GM19240 (cell line): ENCODE data around the gene INPP4B.
"Not testable (repeated sequence)": the region's sequence is repeated elsewhere in the genome, so short reads cannot be mapped to it uniquely, and the experiment has no call there.

Source experiments
- DNase-seq: peaks from one replicate; pipeline ENCODE4 v3.0.0; 2011; ENCODE audit warnings: low spot score; ENCODE audit not compliant: insufficient read length

INPP4B gene

DNA sequence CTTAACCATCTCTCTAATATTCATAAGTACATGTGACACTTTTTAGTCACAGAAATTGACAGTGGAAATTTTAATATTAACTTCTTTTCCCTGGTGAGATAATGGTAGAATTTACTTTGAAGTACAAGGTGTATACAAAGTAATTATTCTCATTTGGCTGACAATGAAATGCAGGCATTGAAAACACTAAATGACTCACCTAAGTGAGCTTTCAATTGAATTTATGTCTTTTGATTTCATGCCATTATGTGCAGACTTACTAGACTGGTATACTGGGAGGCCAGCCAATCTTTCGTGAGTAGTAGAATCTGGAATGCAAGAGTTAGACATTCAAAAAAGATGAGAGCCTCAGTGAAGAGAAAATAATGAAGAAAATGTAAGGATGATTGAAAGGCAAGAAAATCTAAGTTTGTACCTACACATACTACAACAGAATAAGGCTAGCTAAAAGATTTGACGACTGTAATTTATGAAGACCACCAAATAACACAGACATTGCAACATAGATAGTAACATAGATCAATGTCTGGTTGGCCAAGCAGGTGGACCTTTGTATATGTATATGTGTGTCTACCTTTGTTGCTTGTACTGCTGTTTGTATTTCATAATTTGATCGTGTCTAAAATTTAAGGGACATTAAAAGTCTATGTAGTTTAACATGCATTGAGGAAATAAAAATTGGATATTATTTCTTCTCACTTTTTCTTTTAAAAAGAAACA is 750.1 kb downstream of the INPP4B start:
- no peak for DNase-seq

DNA sequence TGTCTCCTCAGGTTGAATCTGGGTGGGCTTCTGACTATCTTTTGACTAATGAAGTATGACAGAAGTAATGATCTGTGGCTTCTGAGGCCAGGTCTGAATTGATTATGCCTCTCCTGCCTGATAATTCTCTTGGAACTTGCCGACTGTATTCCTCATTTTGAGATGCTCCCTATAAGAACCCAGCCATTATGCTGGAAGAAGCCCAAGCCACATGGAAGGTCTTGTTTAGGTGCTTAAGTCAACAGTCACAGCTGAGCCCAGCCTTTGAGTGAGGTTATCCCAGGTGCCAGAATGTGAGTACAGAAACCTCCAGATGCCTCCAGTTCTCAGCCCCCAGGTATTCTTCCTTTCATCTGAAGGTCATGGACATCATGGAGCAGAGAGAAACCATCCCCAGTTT is 753.2 kb downstream of the INPP4B start:
- no peak for DNase-seq

DNA sequence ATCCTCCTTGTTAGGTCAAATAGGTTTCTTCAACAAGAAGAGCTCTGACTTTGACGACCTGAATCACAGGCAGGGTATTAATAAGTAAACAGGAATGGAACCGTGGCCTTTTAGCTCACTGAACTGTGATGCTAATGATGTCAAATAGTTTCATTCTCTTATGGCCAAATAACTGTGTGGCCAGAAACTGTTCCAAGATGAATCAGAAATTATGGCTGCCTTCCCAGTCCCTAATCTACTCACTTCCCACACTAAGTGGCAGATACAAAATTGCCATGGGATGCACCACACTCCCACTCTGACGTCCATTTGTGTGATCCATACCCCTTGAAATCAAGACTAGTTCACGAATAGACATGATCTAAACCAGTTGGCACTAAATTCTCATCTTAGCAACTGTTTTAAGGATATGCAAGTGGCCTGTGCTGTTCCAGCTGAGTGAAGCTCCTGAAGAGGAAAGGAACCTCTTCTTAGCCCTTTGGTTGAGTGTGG is 754.4 kb downstream of the INPP4B start:
- DNase-seq = no peak

DNA sequence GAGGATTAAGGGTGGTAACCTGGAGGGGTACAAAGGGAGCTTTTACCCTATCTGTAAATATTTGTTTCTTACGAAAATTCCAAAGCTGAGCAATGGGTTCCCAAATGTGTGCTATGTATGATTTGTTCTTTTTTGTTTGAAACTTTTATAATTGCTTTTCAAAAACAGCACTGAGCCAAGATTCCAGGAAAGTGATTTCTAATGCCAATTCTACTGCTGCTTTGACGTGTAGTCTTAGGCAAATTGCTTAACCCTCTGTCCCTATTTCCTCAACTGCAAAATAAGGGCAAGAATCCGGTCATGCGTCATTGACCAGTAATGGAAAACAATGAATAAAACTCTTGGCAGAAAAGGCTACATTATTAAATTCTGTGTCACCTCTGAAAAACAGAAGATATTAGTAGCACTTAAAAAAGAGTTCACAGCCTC is 755.0 kb downstream of the INPP4B start:
- no peak for DNase-seq

DNA sequence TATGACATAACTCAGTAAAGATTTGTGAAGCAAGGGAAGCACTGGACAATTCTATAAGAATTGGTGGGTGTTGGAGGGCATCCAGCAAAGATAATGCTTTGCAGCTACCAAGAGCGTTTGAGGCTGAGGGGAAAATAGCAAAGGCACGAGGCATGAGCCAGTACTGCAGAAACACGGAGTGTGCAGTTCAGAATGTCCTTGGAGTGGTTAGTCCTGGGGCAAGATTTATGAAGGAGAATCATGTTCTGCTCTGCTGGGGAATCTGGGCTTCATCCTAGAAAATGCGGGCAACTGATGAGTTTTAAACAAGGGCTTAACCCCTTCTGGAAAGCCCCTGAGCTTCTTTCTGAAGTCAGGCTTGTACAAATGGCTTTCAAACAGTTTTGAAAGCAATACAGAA is 757.2 kb downstream of the INPP4B start:
- DNase-seq = no peak

DNA sequence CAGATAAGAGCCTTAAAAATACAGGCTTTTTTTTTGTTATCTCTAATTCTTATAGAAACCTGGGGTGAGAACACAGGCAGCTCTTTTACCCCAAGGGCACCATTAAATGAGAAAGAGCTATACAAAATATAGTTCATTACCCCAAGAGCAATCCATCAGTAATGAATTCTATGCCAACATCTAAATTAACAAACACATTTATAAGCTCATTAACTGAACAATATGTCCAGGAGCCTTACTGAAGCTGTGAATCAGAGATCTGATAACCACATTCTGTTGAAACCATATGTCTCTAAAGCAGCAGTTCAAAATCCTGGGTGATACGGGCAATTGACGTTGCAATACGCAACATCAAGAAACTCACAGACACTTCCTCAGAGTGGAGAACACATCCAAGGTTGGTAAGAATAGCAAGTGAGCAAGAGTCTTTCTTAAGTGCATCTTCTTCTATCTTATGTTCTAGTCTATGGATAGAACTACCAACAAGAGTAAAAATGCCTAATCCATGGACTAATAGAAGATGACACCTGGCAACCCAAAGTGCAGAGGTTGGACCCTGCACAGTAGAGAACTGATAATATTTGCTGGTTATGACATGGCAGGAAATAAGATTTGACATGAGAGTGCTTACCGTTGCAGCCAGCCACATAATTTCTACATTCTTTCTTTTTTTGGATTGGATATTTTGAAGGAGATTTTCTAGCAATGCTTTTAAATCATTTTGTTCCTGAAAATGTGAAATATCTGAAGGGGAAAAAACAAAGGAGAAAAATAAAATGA is 760.4 kb downstream of the INPP4B start:
- DNase-seq = no peak

DNA sequence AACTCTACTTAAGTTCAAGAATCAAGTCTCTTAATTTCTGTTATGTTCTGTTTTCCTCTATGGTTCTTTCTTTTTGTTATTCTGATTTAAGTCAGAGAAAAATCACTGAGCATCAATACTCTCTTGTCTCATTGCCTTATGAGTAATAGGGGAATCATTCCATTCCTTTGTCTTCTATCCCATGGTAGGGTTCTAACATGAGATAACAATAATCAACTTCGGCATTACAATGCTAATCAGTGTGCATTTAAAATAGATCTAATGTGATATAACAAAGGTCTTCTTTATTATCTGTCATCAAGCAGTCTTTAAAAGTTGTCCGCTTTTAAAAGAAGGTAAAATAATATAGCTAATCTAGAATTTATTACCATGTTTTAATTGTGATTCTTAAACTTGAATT is 762.8 kb downstream of the INPP4B start:
- DNase-seq = no peak

DNA sequence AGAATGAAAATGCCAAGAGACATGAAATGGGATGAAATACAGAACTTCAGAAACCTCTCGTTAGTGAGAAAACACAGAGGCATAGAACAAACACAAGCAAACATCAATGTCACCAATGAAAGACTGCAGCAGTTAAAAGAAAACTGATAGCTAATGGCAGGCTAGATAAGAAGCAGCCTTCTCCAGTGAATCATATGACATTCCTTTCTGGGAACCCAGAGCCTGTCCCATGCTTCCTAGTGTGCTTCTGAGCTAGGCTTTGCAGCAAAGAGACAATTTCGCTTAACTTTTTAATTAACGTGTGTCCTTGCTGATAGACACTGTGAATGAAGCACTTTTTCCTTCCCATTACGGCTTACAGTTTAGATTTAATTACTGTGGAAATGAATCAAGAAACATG is 765.1 kb downstream of the INPP4B start:
- no peak for DNase-seq

DNA sequence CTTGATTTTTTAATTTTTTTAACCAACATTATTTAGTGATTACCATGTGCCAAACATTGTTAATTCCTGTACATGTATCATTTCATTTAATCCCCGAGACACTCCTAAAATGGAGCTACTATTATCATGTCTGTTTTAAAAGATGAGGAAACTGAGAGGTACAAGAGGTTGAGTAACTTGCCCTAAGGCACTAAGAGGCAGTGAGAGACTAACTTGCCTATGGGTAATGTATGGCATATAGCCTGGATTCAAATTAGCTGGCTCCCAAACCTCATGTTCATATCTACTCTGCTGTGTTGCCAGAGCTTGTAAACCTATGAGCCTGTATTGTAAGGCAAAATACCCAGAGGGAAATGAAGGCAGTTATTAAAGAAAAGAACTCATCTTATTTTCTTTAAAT is 766.1 kb downstream of the INPP4B start:
- no peak for DNase-seq

DNA sequence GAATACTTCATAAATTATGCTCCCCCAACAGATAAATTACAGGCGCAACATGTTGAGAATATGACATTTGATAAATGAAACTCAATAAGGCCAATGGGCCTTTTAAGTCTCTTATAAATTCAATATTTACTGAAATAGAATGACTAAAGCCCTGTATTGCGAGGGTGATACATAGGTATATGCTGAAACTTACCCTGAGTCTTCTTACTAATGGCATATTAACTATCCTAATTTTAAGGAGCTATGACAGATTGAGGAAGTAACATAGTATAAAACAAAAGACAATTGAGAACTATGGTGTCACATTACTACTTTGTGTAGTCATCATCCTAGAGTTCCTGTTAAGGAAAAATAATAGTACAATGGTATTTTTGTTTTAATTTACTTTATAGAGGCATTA is 769.1 kb downstream of the INPP4B start:
- no peak for DNase-seq

DNA sequence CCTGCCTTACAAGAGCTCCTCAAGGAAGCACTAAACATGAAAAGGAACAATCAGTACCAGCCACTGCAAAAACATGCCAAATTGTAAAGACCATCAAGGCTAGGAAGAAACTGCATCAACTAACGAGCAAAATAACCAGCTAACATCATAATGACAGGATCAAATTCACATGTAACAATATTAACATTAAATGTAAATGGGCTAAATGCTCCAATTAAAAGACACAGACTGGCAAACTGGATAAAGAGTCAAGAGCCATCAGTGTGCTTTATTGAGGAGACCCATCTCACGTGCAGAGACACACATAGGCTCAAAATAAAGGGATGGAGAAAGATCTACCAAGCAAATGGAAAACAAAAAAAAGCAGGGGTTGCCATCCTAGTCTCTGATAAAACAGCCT is 777.8 kb downstream of the INPP4B start:
- not testable (repeated sequence) for DNase-seq

DNA sequence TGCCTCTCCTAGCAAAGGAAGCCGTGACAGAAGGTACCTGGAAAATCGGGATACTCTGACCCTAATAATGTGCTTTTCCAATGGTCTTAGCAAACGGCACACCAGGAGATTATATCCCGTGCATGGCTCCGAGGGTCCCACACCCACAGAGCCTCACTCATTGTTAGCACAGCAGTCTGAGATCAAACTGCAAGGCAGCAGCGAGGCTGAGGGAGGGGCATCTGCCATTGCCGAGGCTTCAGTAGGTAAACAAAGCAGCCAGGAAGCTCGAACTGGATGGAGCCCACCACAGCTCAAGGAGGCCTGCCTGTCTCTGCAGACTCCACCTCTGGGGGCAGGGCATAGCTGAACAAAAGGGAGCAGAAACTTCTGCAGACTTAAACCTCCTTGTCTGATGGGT is 779.5 kb downstream of the INPP4B start:
- DNase-seq = not testable (repeated sequence)

DNA sequence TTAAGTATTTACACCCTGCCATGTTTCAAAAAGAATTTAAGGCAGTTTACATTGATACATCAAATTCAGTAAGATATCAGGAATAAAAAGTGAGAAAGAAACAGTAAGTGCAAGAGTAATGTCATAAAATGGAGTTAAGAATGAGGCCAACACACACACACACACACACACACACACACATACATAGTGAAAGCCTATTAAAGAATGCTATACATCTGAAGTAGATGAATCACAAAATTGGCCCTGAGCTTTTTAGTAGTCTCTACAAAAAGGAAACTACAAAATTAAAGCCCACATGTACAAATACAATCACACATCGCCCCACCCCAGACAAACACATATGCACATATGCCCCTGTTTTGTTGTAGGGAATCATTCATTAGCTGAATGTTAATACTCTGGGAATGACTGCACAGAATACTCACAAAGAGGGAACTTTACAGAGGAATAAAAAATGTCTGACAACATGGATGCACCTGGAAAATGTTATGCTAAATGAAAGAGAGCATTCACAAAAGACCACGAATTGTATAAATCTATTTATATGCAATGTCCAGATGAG is 780.9 kb downstream of the INPP4B start:
- no peak for DNase-seq

DNA sequence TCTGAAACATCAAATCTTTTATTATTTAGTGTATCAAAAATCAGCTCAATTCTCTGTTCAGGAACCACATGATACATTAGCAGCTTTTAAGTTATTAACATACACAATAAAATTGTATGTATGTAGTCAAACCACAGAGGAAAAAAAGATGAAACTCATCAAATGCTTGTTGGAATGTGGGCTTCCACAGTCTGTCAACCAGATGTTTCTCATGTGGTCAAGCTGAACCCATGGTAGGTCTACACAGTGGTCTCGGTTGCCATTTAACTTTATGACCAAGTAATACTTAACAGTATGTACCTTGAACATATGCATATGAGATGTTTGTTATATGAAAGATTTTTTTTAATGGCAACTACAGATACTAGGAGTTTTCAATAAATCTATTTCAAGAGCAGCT is 781.9 kb downstream of the INPP4B start:
- DNase-seq = no peak

DNA sequence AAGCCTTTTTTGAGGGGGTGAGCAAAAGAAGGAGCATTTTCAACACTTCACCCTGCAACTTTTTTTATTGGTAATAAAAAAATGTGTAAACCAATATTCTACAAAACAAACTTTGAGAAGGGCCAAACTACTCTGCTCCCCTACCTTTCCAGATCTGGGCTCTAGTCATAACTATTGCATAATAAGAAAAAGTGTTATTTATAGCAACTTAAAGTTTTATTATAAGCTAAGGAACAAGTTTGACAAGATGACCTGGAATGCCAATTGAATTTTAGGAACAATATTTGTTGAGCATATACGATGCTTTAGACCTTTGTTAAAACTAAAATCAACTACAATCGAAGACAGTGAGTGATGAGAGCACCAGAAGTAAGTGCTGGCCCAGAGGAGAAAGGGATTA is 800.1 kb downstream of the INPP4B start:
- no peak for DNase-seq

DNA sequence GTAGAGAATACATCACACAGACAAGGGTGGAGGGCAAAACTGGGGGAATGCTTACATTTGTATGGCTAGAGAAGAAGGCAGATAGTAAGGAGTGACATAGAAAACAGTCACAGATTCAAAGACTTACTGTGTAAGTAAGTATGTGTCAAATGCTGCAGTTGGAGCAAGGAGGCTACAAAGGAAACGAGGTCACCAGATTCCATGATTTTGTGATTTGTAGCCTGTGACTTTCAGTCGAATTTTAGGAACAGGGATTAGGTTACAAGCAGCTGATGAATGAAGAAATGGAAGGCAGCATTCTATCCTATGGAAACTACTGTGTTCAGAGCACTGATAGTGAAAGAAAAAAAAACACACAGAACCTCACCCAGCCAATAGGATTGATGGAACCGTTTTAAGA is 801.8 kb downstream of the INPP4B start:
- no peak for DNase-seq

DNA sequence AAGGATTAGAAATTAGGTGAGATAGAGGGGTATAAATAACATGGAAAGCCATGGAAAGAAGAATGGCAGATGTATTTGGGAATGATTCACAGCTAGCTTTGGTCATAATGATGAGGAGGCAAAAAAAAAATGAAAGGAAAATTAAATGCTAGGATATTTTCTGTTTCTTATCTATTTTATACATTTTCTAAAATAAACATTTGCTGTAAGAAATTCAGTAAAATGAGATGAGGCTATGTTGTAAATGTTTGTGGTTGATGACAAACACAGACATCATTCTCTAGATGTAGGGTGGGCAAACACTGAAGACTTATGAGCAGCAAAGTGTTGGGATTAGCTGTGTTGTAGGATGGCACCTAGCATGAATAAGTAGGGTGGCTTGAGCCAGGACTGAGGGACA is 802.6 kb downstream of the INPP4B start:
- no peak for DNase-seq

DNA sequence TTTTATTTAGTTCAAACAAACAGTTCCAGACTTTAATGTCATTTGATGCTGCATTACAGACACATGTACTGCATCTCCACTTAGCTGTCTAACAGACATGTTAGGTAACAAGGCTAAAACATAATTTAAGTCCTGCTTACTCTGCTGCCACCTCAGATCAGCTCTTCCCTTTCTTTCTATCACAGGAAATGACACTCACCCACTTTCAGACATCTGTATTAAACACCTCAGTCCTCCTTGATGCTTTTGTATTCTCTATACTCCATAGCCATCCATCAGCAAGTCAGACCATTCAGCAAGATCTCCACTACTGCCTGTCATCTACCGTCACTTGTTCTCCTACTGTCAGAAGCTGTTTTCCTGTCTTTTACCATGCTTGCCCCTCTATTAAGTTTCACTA is 804.3 kb downstream of the INPP4B start:
- no peak for DNase-seq

DNA sequence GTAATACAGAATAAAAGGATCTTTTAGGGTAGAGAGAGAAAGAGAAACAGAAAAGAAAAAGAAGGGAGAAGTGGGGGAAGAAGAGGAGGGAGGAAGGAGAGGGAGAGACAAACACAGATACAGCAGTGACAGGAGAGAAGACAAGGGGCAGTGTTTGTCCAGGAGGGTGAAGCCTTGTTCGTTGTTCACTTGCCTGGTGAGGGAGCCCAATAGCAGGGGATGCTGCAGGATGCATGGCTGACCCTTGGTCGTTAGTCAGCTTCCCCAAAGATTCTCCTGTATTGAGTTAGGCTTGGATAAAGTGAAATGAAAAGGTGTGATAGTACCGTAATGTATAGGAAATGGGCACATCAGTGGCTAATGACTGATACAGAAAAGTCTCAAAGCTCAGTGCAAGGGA is 806.1 kb downstream of the INPP4B start:
- DNase-seq = no peak

DNA sequence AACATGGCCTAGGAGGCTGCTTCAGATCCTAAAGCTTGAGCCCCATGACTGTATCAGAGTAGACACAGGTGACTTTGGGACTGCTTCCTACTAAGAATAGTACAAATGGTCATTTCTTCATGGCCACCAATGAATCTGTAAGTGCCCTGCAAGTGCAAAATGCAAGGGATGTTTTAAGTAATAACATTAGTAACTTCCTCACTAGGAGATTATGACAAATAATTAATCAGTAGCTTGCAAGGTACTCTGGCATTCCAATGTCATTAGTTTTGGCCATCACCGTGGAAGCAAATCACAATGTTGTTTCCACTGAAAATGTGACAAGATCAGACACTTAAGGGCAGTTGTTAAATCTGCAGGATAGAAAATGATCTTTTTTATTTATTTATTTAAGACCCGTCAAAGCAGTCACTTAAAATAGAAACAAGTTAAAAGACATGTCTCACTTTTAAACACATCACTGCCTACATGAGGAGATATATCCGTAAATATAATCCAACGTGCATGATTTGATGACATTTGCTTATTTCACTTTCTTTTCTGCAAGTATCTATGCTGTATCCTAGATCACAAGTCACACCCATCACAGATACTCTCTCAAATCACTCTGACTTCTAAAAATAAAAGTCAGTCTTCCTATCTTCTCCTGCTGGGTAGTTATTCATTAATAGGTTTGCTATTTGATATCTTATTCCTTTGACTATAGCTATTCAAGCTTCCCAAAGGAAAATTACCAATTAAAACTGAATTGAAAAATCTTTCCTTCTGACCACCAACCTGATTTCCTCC is 809.1 kb downstream of the INPP4B start:
- no peak for DNase-seq

DNA sequence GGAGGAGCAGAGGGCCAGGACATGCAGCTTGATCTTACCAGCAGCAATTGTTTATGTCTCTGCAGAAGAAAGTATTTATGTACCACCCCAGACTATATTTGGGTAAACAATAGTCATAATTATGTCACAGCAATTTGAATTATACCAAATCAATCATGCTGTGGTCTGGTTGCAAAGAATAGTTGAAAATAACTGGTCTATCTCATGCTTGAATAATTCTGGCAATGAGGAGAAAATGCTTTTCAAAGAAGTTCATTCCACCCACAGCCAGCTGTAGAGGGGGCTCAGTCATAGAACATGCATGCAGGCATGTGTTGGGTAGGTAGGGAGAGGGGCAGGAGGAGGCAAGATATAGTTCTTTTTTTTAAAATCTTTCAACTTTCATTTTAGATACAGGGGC is 810.5 kb downstream of the INPP4B start:
- DNase-seq = no peak

DNA sequence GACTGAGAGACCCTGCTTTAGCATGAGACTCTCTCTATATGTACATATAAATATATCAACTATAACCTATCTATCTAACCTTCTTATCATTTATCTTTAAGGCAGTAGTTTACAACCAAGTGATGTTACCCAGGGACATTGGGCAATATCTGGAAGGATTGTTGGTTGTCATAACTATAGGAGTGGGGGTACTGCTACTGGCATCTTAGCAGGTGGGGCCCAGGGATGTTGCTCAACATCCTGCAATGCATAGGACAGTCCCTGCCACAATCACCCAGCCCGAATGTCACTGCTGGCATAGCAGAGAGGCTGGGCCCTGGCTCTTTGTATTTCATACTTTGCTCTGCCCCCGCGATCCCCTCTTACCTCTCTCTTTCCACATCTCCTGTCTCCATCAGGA is 812.0 kb downstream of the INPP4B start:
- DNase-seq = no peak
